GM13976 (cell line): ENCODE results near the gene CXCR4.

ENCODE experiments used
- DNase-seq: peaks from one replicate; pipeline ENCODE4 v3.0.0; 2012; ENCODE audit warnings: low spot score
- CTCF ChIP-seq: IDR thresholded peaks from 2 replicates; pipeline ENCODE4 v1.5.1; 2012; ENCODE audit warnings: borderline replicate concordance, mild to moderate bottlenecking; ENCODE audit not compliant: insufficient read depth; ENCODE audit errors: extremely low read depth, missing control alignments, control extremely low read depth
- in situ Hi-C: fragments of 300-500 bp; cut with MboI; formaldehyde crosslinking; loops from one replicate; pipeline ENCODE4 v1.12.0; 2022; ENCODE audit warnings: low sequenced_read_pairs, mixed read lengths, inconsistent platforms; ENCODE audit not compliant: unreplicated experiment

The CXCR4 gene

GRCh38 chr2:136069773-136070172, 48.2 kb downstream of the CXCR4 start:
- no peak for DNase-seq
- in situ Hi-C loops = no loop called here
- no peak for TF ChIP-seq CTCF

- in situ Hi-C loops = no loop called here
- TF ChIP-seq CTCF = no peak
- no peak for DNase-seq
These were observed 49.2 kb downstream of the CXCR4 start for GRCh38 chr2:136068581-136069227.

GRCh38 chr2:136067897-136068580, 49.9 kb downstream of the CXCR4 start:
- in situ Hi-C loops = no loop called here
- DNase-seq = no peak
- no peak for TF ChIP-seq CTCF

GRCh38 chr2:136067459-136067858, 50.5 kb downstream of the CXCR4 start:
- in situ Hi-C loops = no loop called here
- no peak for DNase-seq
- no peak for TF ChIP-seq CTCF

GRCh38 chr2:136065907-136066306, 52.0 kb downstream of the CXCR4 start:
- in situ Hi-C loops = no loop called here
- TF ChIP-seq CTCF = no peak
- no peak for DNase-seq

GRCh38 chr2:136065384-136065783, 52.6 kb downstream of the CXCR4 start:
- in situ Hi-C loops = no loop called here
- no peak for DNase-seq
- no peak for TF ChIP-seq CTCF
